Measurements from ENCODE around the gene PTPN7.
"Not testable (repeated sequence)": the region's sequence is repeated elsewhere in the genome, so short reads cannot be mapped to it uniquely, and the experiment has no call there.

The PTPN7 gene

DNA sequence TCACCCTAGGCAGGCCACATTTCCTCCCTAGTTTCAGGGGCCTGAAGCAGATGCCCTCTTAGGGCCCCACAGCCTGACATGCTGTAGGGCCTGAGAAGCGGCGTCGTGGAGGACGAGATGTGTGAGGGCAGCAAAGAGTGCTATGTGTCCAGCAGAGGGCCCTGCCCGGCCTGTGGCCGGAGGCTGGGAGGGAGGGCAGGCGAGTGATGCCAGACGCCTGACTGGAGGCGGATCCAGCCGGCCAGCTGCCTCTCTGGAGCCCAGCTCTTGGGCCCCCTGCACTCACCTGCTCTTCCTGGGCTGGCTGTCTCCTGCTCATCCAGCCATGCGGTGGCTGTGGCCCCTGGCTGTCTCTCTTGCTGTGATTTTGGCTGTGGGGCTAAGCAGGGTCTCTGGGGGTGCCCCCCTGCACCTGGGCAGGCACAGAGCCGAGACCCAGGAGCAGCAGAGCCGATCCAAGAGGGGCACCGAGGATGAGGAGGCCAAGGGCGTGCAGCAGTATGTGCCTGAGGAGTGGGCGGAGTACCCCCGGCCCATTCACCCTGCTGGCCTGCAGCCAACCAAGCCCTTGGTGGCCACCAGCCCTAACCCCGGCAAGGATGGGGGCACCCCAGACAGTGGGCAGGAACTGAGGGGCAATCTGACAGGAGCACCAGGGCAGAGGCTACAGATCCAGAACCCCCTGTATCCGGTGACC, 37.6 kb downstream of the PTPN7 start, which contains the start of gene GPR37L1:
Gene GPR37L1 (plus strand): TSS at position 279 of the 697 bp plus-strand sequence. CDS start 47 bp downstream, at position 326.
- TF ChIP-seq, protein P1, sequence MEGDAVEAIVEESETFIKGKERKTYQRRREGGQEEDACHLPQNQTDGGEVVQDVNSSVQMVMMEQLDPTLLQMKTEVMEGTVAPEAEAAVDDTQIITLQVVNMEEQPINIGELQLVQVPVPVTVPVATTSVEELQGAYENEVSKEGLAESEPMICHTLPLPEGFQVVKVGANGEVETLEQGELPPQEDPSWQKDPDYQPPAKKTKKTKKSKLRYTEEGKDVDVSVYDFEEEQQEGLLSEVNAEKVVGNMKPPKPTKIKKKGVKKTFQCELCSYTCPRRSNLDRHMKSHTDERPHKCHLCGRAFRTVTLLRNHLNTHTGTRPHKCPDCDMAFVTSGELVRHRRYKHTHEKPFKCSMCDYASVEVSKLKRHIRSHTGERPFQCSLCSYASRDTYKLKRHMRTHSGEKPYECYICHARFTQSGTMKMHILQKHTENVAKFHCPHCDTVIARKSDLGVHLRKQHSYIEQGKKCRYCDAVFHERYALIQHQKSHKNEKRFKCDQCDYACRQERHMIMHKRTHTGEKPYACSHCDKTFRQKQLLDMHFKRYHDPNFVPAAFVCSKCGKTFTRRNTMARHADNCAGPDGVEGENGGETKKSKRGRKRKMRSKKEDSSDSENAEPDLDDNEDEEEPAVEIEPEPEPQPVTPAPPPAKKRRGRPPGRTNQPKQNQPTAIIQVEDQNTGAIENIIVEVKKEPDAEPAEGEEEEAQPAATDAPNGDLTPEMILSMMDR (IDR thresholded peaks at IDR 0.05; ENCODE audit: extremely low read depth, missing control alignments) = no peak
- no peak for DNase-seq (ENCODE audit: low spot score)

DNA sequence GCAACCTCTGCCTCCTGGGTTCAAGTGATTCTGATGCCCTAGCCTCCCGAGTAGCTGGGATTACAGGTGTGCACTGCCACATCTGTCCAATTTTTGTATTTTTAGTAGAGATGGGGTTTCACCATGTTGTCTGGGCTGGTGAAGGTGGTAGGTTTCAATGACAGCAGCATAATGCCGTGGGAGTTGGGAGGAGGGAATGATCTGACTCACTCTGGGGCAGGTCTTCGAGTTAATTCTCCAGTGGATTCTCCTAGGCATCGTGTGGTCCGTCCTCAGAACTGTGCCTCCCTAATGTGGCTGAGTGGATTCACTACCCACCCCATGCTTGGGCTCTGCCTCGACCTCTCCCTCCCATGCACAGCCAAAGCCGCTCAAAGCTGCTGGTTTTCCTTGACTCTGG, 39.4 kb downstream of the PTPN7 start:
- DNase-seq (ENCODE audit: low spot score) = no peak
- TF ChIP-seq, protein P1 (IDR thresholded peaks at IDR 0.05; ENCODE audit: extremely low read depth, missing control alignments) = no peak

DNA sequence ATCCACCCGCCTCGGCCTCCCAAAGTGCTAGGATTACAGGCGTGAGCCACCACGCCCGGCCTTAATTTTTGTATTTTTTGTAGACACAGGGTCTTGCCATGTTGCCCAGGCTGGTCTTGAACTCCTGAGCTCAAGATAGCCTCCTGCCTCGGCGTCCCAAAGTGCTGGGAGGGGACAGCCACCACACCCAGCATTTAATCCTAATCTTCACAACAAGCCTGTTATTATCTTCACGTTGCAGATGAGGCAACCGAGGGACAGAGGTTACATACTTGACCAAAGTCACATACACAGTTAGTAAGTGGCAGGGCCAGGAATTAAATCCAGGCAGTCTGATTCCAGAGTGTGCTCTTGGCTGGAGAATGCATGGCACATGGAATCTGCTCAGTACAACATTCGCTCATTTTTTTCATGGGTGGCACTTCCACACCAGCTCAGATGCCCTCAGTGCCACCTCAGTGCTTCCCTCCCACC, 42.5 kb downstream of the PTPN7 start:
- no peak for DNase-seq (ENCODE audit: low spot score)

DNA sequence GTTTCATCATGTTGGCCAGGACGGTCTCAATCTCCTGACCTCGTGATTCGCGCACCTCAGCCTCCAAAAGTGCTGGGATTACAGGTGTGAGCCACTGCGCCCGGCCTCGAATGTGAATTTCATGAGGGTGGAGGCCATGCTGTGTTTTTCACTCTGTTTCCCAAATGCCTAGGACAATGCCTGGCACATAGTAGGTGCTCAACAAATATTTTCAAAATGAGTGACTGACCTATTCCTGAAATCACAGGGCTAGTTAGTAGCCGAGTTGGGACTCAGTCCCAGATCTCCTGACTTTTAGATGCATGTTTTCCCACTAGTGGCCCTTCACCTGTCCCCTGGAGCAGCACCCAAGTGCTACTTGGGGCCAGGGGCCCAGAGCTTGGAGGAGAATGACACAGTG, 44.1 kb downstream of the PTPN7 start:
- DNase-seq (ENCODE audit: low spot score) = no peak
- TF ChIP-seq, protein P1 (IDR thresholded peaks at IDR 0.05; ENCODE audit: extremely low read depth, missing control alignments) = no peak

More for the DNA sequence above, 42.5 kb downstream of the PTPN7 start:
- TF ChIP-seq, protein P1 (IDR thresholded peaks at IDR 0.05; ENCODE audit: extremely low read depth, missing control alignments) = no peak

DNA sequence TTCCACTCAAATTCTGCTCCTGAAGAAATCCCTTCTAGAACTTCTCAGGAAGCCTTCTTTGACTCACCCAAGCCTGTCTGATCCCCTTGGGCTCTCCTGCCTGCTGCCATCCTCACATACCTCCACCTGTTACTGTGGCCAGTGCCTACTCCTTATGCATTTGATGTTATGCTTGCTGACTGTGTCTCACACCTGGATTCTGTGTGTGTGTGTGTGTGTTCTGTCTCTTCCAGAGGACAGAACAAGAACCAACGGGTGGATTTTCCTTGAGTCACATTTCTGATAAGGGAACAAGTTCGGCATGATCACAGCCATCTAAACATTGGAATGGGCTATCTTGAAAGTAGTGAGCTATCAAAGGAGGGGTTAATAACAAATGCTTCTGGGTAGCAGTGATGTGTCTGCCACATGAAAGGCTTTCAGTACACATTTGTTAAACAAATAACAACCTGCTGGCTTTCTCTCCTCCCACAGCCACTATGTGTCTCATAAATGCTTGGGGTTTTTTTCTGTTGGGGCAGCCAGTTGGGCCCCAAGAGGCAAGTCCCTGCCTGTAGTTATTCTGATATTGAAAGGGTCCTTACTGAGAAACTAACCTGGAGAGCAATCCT, 46.6 kb downstream of the PTPN7 start:
- DNase-seq (ENCODE audit: low spot score) = peak; percentile 64
- TF ChIP-seq, protein P1 (IDR thresholded peaks at IDR 0.05; ENCODE audit: extremely low read depth, missing control alignments) = no peak

DNA sequence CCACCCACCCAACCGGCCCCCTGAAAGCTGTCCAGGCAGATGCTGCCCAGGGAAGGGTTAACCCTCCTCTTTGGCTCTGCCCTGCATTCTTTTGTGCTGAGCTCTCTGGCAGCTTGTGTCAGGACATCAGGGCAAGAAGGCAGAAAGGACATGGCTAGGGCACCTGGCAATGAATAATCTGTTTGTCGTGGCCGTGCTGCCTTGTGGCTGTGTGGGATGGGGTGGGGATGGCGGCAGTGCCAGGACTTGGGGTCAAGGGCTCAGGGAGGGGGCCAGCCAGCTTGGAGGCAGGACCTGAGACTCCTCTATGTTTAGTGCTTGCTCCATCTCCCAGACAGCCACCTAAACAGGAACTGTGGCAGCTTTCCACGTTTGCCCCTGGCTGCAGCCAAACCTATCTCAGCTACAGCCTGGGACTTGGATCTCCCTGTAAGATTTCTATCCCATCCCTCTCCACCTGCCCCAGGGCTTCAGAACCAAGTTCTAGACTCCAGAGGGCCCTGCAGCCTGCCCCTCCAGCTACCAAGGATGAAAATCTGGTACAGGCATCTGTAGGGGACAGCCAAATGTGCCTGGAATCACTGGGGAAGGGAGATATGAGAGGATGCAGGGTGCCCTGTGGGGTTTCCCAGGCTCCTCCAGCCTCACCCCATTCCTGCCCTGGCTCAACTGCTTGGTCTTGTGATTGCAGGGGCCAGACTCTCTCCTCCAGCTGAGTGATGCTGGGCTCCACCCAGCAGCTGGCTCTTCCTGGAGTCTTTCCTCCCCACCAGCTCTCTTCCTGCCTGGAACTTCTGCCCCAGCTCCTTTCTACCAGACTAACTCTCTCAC, 47.3 kb downstream of the PTPN7 start:
- DNase-seq (ENCODE audit: low spot score) = no peak
- TF ChIP-seq, protein P1 (IDR thresholded peaks at IDR 0.05; ENCODE audit: extremely low read depth, missing control alignments) = no peak

DNA sequence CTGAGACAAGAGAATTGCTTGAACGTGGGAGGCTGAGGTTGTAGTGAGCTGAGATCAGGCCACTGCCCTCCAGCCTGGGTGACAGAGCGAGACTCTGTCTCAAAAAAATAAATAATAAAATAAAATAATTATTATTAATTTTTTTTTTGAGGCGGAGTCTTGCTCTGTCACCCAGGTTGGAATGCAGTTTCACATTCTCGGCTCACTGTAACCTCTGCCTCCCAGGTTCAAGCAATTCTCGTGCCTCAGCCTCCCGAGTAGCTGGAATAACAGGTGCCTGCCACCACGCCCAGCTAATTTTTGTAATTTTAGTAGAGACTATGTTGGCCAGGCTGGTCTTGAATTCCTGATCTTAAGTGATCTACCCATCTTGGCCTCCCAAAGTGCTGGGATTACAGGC, 48.8 kb downstream of the PTPN7 start:
- DNase-seq (ENCODE audit: low spot score) = not testable (repeated sequence)

Measured in GM20000 (cell line).